ENCODE data around the gene SH2D7. TPM values are rescaled to one million over a fixed set of nuclear protein-coding genes. Genes with fewer than 3 reads are reported as not detected.
"Not testable (repeated sequence)": the region's sequence is repeated elsewhere in the genome, so short reads cannot be mapped to it uniquely, and the experiment has no call there.

Gene SH2D7
- total RNA-seq, 1 experiment from 2014 or later: not detected

GRCh38 chr15:78149068-78149804 is 56.9 kb downstream of the SH2D7 start, which contains the start of gene IDH3A:
Gene IDH3A (plus strand): TSS chr15:78149362. CDS start chr15:78149404, 42 bp downstream.
- intact Hi-C loops (cut with micrococcal nuclease; ENCODE audit: unreplicated experiment): no loop called here
- BruUV-seq (replicated peaks): no TSS peak

GRCh38 chr15:78149805-78150751 is 57.7 kb downstream of the SH2D7 start:
- Histone ChIP-seq H3K4me3 (ENCODE audit: low read depth, low read length, poor library complexity, severe bottlenecking) (peak overlapping the region; percentile 80), H3K9me3 (ENCODE audit: low read depth, low read length, poor library complexity, severe bottlenecking) (no peaks in the 10 kb centered on the region), H3K4me1 (ENCODE audit: insufficient read depth, low read length, poor library complexity, severe bottlenecking) (peaks cover 12% of the 10 kb centered on the region), H3K27ac (ENCODE audit: low read depth, low read length, poor library complexity, severe bottlenecking) (peak overlapping the region; percentile 45), H3K27me3 (replicated peaks; ENCODE audit: insufficient read depth, low read depth, low read length, poor library complexity) (no peaks in the 10 kb centered on the region), H3K36me3 (ENCODE audit: insufficient read depth, low read length, poor library complexity, severe bottlenecking) (no peaks in the 10 kb centered on the region)
- no TSS peak for BruUV-seq (replicated peaks)
- TF ChIP-seq CTCF (conservative IDR thresholded peaks at IDR 0.05; ENCODE audit: low read depth, low read length): no peak
- TF ChIP-seq EZH2 (IDR thresholded peaks at IDR 0.05; ENCODE audit: borderline replicate concordance, low read depth, low read length, poor library complexity, severe bottlenecking): no peak
- no peak for DNase-seq (ENCODE audit: low spot score)
- CTCF ChIA-PET: interaction anchor here (0.7 kb wide), 1 partner anchor 122 kb away, joined by 3 read pairs; no protein-coding TSS in a partner anchor
- POLR2A ChIA-PET (ENCODE audit: low non-redundant PET): interaction anchor here (0.7 kb wide), 1 partner anchor 90 kb away, joined by 14 read pairs; no protein-coding TSS in a partner anchor
- intact Hi-C loops (cut with micrococcal nuclease; ENCODE audit: unreplicated experiment): no loop called here

More at GRCh38 chr15:78149068-78149804, 56.9 kb downstream of the SH2D7 start, which contains the start of gene IDH3A:
- DNase-seq (ENCODE audit: low spot score): peak; percentile 98
- Histone ChIP-seq H3K9me3 (ENCODE audit: low read depth, low read length, poor library complexity, severe bottlenecking) (no peaks in the 10 kb centered on the region), H3K4me3 (ENCODE audit: low read depth, low read length, poor library complexity, severe bottlenecking) (peak within 1 kb of the TSS; percentile 80), H3K4me1 (ENCODE audit: insufficient read depth, low read length, poor library complexity, severe bottlenecking) (peaks cover 12% of the 10 kb centered on the region), H3K27ac (ENCODE audit: low read depth, low read length, poor library complexity, severe bottlenecking) (peak within 1 kb of the TSS; percentile 45), H3K27me3 (replicated peaks; ENCODE audit: insufficient read depth, low read depth, low read length, poor library complexity) (no peaks in the 10 kb centered on the region), H3K36me3 (ENCODE audit: insufficient read depth, low read length, poor library complexity, severe bottlenecking) (no peaks in the 10 kb centered on the region)
- POLR2A ChIA-PET (ENCODE audit: low non-redundant PET): no interaction called here
- CTCF ChIA-PET: interaction anchor here (0.7 kb wide), 1 partner anchor 123 kb away, joined by 3 read pairs; no protein-coding TSS in a partner anchor
- TF ChIP-seq CTCF (conservative IDR thresholded peaks at IDR 0.05; ENCODE audit: low read depth, low read length): no peak
- no peak for TF ChIP-seq EZH2 (IDR thresholded peaks at IDR 0.05; ENCODE audit: borderline replicate concordance, low read depth, low read length, poor library complexity, severe bottlenecking)

- CTCF ChIA-PET; intact Hi-C loops (cut with micrococcal nuclease; ENCODE audit: unreplicated experiment); DNase-seq (ENCODE audit: low spot score); H3K36me3 ChIP-seq (ENCODE audit: insufficient read depth, low read length, poor library complexity, severe bottlenecking); BruUV-seq (replicated peaks); H3K4me3 ChIP-seq (ENCODE audit: low read depth, low read length, poor library complexity, severe bottlenecking); H3K9me3 ChIP-seq (ENCODE audit: low read depth, low read length, poor library complexity, severe bottlenecking); H3K27me3 ChIP-seq (replicated peaks; ENCODE audit: insufficient read depth, low read depth, low read length, poor library complexity); H3K27ac ChIP-seq (ENCODE audit: low read depth, low read length, poor library complexity, severe bottlenecking): not testable (repeated sequence)
- H3K4me1 ChIP-seq (ENCODE audit: insufficient read depth, low read length, poor library complexity, severe bottlenecking): peaks cover 17% of the 10 kb centered on the region
- POLR2A ChIA-PET (ENCODE audit: low non-redundant PET): interaction anchor here (0.7 kb wide), 1 partner anchor 130 kb away, joined by 11 read pairs; no protein-coding TSS in a partner anchor
Observed at GRCh38 chr15:78151075-78151474, 58.7 kb downstream of the SH2D7 start.

Other genes starting within 250 kb of the SH2D7 start
- gene TBC1D2B, start 14.8 kb upstream of the SH2D7 start, total RNA-seq (2021): 26.0 and 29.4 TPM in 2 replicates
- 1.7 and 2.1 TPM in 2 replicates for gene CIB2, start 38.9 kb downstream of the SH2D7 start, total RNA-seq (2021)
- 83.8 and 112 TPM in 2 replicates for gene IDH3A, start 56.8 kb downstream of the SH2D7 start, total RNA-seq (2021)
- gene ACSBG1, start 142.0 kb downstream of the SH2D7 start, total RNA-seq (2021): 0.35 and 0.45 TPM in 2 replicates
- gene DNAJA4, start 172.0 kb downstream of the SH2D7 start, total RNA-seq (2021): 12.0 and 15.7 TPM in 2 replicates
- 55.5 and 57.9 TPM in 2 replicates for gene SKIC8, start 207.0 kb downstream of the SH2D7 start, total RNA-seq (2021)
- 57.1 and 61.2 TPM in 2 replicates for gene CRABP1, start 247.8 kb downstream of the SH2D7 start, total RNA-seq (2021)